HG02938 (cell line): ENCODE data around the gene GHRHR.

Experiments
- ATAC-seq: cut with Tn5 transposase; IDR thresholded peaks from one replicate; pipeline ENCODE4 v1.9.1; 2021; ENCODE audit warnings: mild to moderate bottlenecking, moderate library complexity; ENCODE audit not compliant: unreplicated experiment

The GHRHR gene

GRCh38 chr7:30965883-30966282 is 2.1 kb downstream of the GHRHR start:
- ATAC-seq = no peak

- no peak for ATAC-seq
These were observed 4.5 kb downstream of the GHRHR start for GRCh38 chr7:30968294-30968693.

- ATAC-seq = no peak
These were observed 5.2 kb downstream of the GHRHR start for GRCh38 chr7:30968747-30969603.

- no peak for ATAC-seq
These were observed 5.8 kb downstream of the GHRHR start for GRCh38 chr7:30969604-30969970.

- no peak for ATAC-seq
These were observed 6.3 kb downstream of the GHRHR start for GRCh38 chr7:30970074-30970473.

- no peak for ATAC-seq
These were observed 6.9 kb downstream of the GHRHR start for GRCh38 chr7:30970594-30971094.

GRCh38 chr7:30971440-30971839 is 7.7 kb downstream of the GHRHR start:
- no peak for ATAC-seq

GRCh38 chr7:30971840-30972563 is 8.2 kb downstream of the GHRHR start:
- ATAC-seq = no peak

- ATAC-seq = no peak
These were observed 9.5 kb downstream of the GHRHR start for GRCh38 chr7:30973292-30973691.

GRCh38 chr7:30973791-30974604 is 10.2 kb downstream of the GHRHR start:
- ATAC-seq = no peak

GRCh38 chr7:30974605-30975255 is 11.0 kb downstream of the GHRHR start:
- ATAC-seq = peak; percentile 94

- ATAC-seq = no peak
These were observed 11.6 kb downstream of the GHRHR start for GRCh38 chr7:30975256-30975899.

GRCh38 chr7:30976381-30976780 is 12.6 kb downstream of the GHRHR start:
- ATAC-seq = no peak

- ATAC-seq = no peak
These were observed 13.5 kb downstream of the GHRHR start for GRCh38 chr7:30977222-30977621.

GRCh38 chr7:30977896-30978564 is 14.3 kb downstream of the GHRHR start:
- no peak for ATAC-seq

- ATAC-seq = no peak
These were observed 15.3 kb downstream of the GHRHR start for GRCh38 chr7:30979027-30979426.

GRCh38 chr7:30980194-30980593 is 16.4 kb downstream of the GHRHR start:
- no peak for ATAC-seq

GRCh38 chr7:30980751-30981150 is 17.0 kb downstream of the GHRHR start:
- no peak for ATAC-seq

GRCh38 chr7:30983042-30983913 is 19.5 kb downstream of the GHRHR start:
- ATAC-seq = peak; percentile 89
